WERI-Rb-1 (cell line): Measurements from ENCODE around the gene PHLDA1.

ENCODE experiments used
- DNase-seq: peaks from one replicate; pipeline ENCODE4 v3.0.0-alpha.2; 2020
- H3K27ac ChIP-seq: fragments of 250-450 bp; sonication (Bioruptor Pico); 2 replicates; pipeline ENCODE4 v1.5.1; 2020; ENCODE audit warnings: mild to moderate bottlenecking, moderate library complexity
- H3K27me3 ChIP-seq: fragments of 250-450 bp; sonication (Bioruptor Pico); 2 replicates; pipeline ENCODE4 v1.5.1; 2021; ENCODE audit warnings: mild to moderate bottlenecking, low read depth, moderate library complexity; ENCODE audit not compliant: insufficient read depth, severe bottlenecking
- H3K36me3 ChIP-seq: fragments of 250-450 bp; sonication (Bioruptor Pico); 2 replicates; pipeline ENCODE4 v1.5.1; 2020; ENCODE audit warnings: mild to moderate bottlenecking, moderate library complexity
- H3K4me3 ChIP-seq: 2 replicates; pipeline ENCODE4 v1.5.1; 2011; ENCODE audit warnings: low read depth, mild to moderate bottlenecking, control low read depth, low read length
- H3K9me3 ChIP-seq: fragments of 250-450 bp; sonication (Bioruptor Pico); 2 replicates; pipeline ENCODE4 v1.5.1; 2021; ENCODE audit warnings: mild to moderate bottlenecking, moderate library complexity; ENCODE audit not compliant: severe bottlenecking
- CTCF ChIP-seq: IDR thresholded peaks from 2 replicates; pipeline ENCODE4 v1.5.1; 2011; ENCODE audit warnings: low read depth, mild to moderate bottlenecking, control low read depth, inconsistent platforms, low read length

The PHLDA1 gene

GRCh38 chr12:76037130-76038103 lies 5.8 kb upstream of the PHLDA1 start:
- peak; percentile 76 for TF ChIP-seq CTCF
- Histone ChIP-seq H3K4me3 (no peak overlapping the region), H3K27ac (no peak overlapping the region), H3K36me3 (no peaks in the 10 kb centered on the region), H3K9me3 (no peaks in the 10 kb centered on the region), H3K27me3 (no peaks in the 10 kb centered on the region)
- peak; percentile 34 for DNase-seq

- H3K9me3 ChIP-seq = no peaks in the 10 kb centered on the region
- H3K4me3 ChIP-seq = no peak overlapping the region
- no peak overlapping the region for H3K27ac ChIP-seq
- TF ChIP-seq CTCF = no peak
- H3K27me3 ChIP-seq = no peaks in the 10 kb centered on the region
- no peak for DNase-seq
- H3K36me3 ChIP-seq = peaks cover 12% of the 10 kb centered on the region
Observed at GRCh38 chr12:76035045-76035444, 3.5 kb upstream of the PHLDA1 start.

- H3K4me3 ChIP-seq = no peak overlapping the region
- H3K36me3 ChIP-seq = peaks cover 29% of the 10 kb centered on the region
- TF ChIP-seq CTCF = no peak
- no peaks in the 10 kb centered on the region for H3K27me3 ChIP-seq
- H3K9me3 ChIP-seq = no peaks in the 10 kb centered on the region
- no peak for DNase-seq
- no peak overlapping the region for H3K27ac ChIP-seq
Observed at GRCh38 chr12:76033081-76034011, 1.8 kb upstream of the PHLDA1 start.

- DNase-seq = no peak
- TF ChIP-seq CTCF = no peak
- Histone ChIP-seq H3K27ac (peak overlapping the region; percentile 89), H3K27me3 (no peaks in the 10 kb centered on the region), H3K36me3 (peaks cover 40% of the 10 kb centered on the region), H3K9me3 (no peaks in the 10 kb centered on the region), H3K4me3 (peak overlapping the region; percentile 93)
Observed at GRCh38 chr12:76032043-76032981, 736 bp upstream of the PHLDA1 start.

- Histone ChIP-seq H3K36me3 (peaks cover 45% of the 10 kb centered on the region), H3K4me3 (peak overlapping the region; percentile 93), H3K9me3 (no peaks in the 10 kb centered on the region), H3K27me3 (no peaks in the 10 kb centered on the region), H3K27ac (peak overlapping the region; percentile 89)
- no peak for TF ChIP-seq CTCF
- DNase-seq = no peak
Observed at GRCh38 chr12:76031081-76031413, 529 bp downstream of the PHLDA1 start.
